IMR-90 (cell line): ENCODE data around the gene CLEC2B. TPM values are rescaled to one million over a fixed set of nuclear protein-coding genes. Genes with fewer than 3 reads are reported as not detected.

Experiments used
- ATAC-seq: fragments of 200-7000 bp; cut with Tn5 transposase; 2 replicates; pipeline ENCODE4 v1.9.1; 2020; ENCODE audit warnings: low read depth, mild to moderate bottlenecking, moderate library complexity
- BruUV-seq: library from RNA; stranded (reverse); fragments of 400-500 nt; replicated peaks from 2 replicates; lab custom pipeline; 2021; lab: Mats Ljungman, UMichigan
- CTCF ChIA-PET: fragments of 300-600 bp; formaldehyde crosslinking; extraction: SDS; loops from one replicate; lab custom pipeline; 2021; ENCODE audit warnings: antibody characterized with exemption; lab: Yijun Ruan, JAX
- POLR2A ChIA-PET: fragments of 300-600 bp; sonication (Branson Sonifier 250); formaldehyde crosslinking; loops from one replicate; lab custom pipeline; 2022; ENCODE audit warnings: antibody characterized with exemption; ENCODE audit not compliant: unreplicated experiment; lab: Charles Lee
- DNase-seq: peaks from one replicate; pipeline ENCODE4 v3.0.0; 2013
- H2AFZ ChIP-seq: replicated peaks from 2 replicates; pipeline ENCODE3; 2013; ENCODE audit warnings: low read length, mild to moderate bottlenecking; ENCODE audit not compliant: poor library complexity
- H2AK5ac ChIP-seq: 2 replicates; pipeline ENCODE4 v1.6.1; 2013; ENCODE audit warnings: low read depth, low read length, inconsistent platforms
- H2AK9ac ChIP-seq: replicated peaks from 2 replicates; pipeline ENCODE3; 2013; ENCODE audit warnings: mild to moderate bottlenecking, low read depth, low read length, moderate library complexity; ENCODE audit not compliant: poor library complexity
- H2BK120ac ChIP-seq: 2 replicates; pipeline ENCODE4 v1.6.1; 2013; ENCODE audit warnings: low read depth, low read length, inconsistent platforms
- H2BK15ac ChIP-seq: 3 replicates; pipeline ENCODE4 v1.6.1; 2013; ENCODE audit warnings: low read depth, low read length, inconsistent platforms
- H2BK20ac ChIP-seq: 2 replicates; pipeline ENCODE4 v1.6.1; 2013; ENCODE audit warnings: low read depth, mild to moderate bottlenecking, inconsistent platforms, low read length, moderate library complexity
- H2BK5ac ChIP-seq: 2 replicates; pipeline ENCODE4 v1.6.1; 2013; ENCODE audit warnings: mild to moderate bottlenecking, low read depth, low read length, inconsistent platforms; ENCODE audit not compliant: poor library complexity, severe bottlenecking
- H3K14ac ChIP-seq: replicated peaks from 2 replicates; pipeline ENCODE4 v1.6.1; 2013; ENCODE audit warnings: low read depth, low read length, inconsistent platforms
- H3K18ac ChIP-seq: 2 replicates; pipeline ENCODE4 v1.6.1; 2013; ENCODE audit warnings: low read depth, low read length, control low read depth
- H3K23ac ChIP-seq: 2 replicates; pipeline ENCODE4 v1.6.1; 2013; ENCODE audit warnings: low read depth, low read length, inconsistent platforms
- H3K27ac ChIP-seq: 2 replicates; pipeline ENCODE4 v1.5.1; 2013; ENCODE audit warnings: mild to moderate bottlenecking, control low read depth, low read length; ENCODE audit not compliant: insufficient read depth
- H3K27me3 ChIP-seq: 2 replicates; pipeline ENCODE4 v1.6.1; 2013; ENCODE audit warnings: low read length; ENCODE audit not compliant: control insufficient read depth, insufficient read depth
- H3K36me3 ChIP-seq: 2 replicates; pipeline ENCODE4 v1.6.1; 2013; ENCODE audit warnings: low read length, mixed read lengths; ENCODE audit not compliant: control insufficient read depth, insufficient read depth
- H3K4ac ChIP-seq: 2 replicates; pipeline ENCODE4 v1.6.1; 2013; ENCODE audit warnings: low read depth, low read length, inconsistent platforms
- H3K4me1 ChIP-seq: 2 replicates; pipeline ENCODE4 v1.6.1; 2013; ENCODE audit warnings: low read length, mixed read lengths; ENCODE audit not compliant: control insufficient read depth, insufficient read depth
- H3K4me2 ChIP-seq: 2 replicates; pipeline ENCODE4 v1.6.1; 2013; ENCODE audit warnings: low read depth, mild to moderate bottlenecking, control low read depth, low read length, moderate library complexity
- H3K4me3 ChIP-seq: 2 replicates; pipeline ENCODE4 v1.5.1; 2013; ENCODE audit warnings: low read depth, mild to moderate bottlenecking, control low read depth, low read length, moderate library complexity; ENCODE audit not compliant: insufficient read depth
- H3K56ac ChIP-seq: 2 replicates; pipeline ENCODE4 v1.6.1; 2013; ENCODE audit warnings: low read length, inconsistent platforms; ENCODE audit not compliant: insufficient read depth; ENCODE audit errors: extremely low read depth
- H3K79me1 ChIP-seq, 2 experiments: 2 replicates each; pipeline ENCODE4 v1.6.1; 2013; ENCODE audit warnings: low read length in 2 of 2, inconsistent platforms in 1 of 2, low read depth in 1 of 2
- H3K9ac ChIP-seq: 2 replicates; pipeline ENCODE4 v1.6.1; 2013; ENCODE audit warnings: low read depth, low read length, control low read depth
- H3K9me1 ChIP-seq: 2 replicates; pipeline ENCODE4 v1.6.1; 2013; ENCODE audit warnings: low read length, inconsistent platforms; ENCODE audit not compliant: insufficient read depth
- H3K9me3 ChIP-seq: 2 replicates; pipeline ENCODE4 v1.6.1; 2013; ENCODE audit warnings: low read length; ENCODE audit not compliant: control insufficient read depth, insufficient read depth
- H4K20me1 ChIP-seq: 2 replicates; pipeline ENCODE4 v1.6.1; 2013; ENCODE audit warnings: low read length, inconsistent platforms; ENCODE audit not compliant: insufficient read depth
- H4K5ac ChIP-seq: 2 replicates; pipeline ENCODE4 v1.6.1; 2013; ENCODE audit warnings: mild to moderate bottlenecking, low read depth, low read length, control low read depth
- H4K8ac ChIP-seq, 2 experiments: 2 replicates each; pipeline ENCODE4 v1.6.1; 2013; ENCODE audit warnings: low read depth in 2 of 2, low read length in 2 of 2, control low read depth in 1 of 2, inconsistent platforms in 1 of 2
- H4K91ac ChIP-seq: 2 replicates; pipeline ENCODE4 v1.6.1; 2013; ENCODE audit warnings: low read depth, low read length, inconsistent platforms; ENCODE audit not compliant: insufficient read depth
- CEBPB ChIP-seq: IDR thresholded peaks from 2 replicates; pipeline ENCODE4 v1.6.1; 2012; ENCODE audit warnings: low read depth, low read length, improper control_type of control experiment
- CHD1 ChIP-seq: IDR thresholded peaks from 2 replicates; pipeline ENCODE4 v1.6.1; 2012; ENCODE audit warnings: low read depth, low read length, improper control_type of control experiment
- RCOR1 ChIP-seq: IDR thresholded peaks from 2 replicates; pipeline ENCODE4 v1.6.1; 2012; ENCODE audit warnings: mild to moderate bottlenecking, low read length, improper control_type of control experiment; ENCODE audit not compliant: insufficient replicate concordance
- WGBS, 2 experiments: methylation state at CpG; one replicate each; pipeline versions ENCODE4 v1.1.5 to v1.1.7; 2013; ENCODE audit warnings: missing lambda C conversion rate in 2 of 2; ENCODE audit not compliant: insufficient read length in 1 of 2; ENCODE audit errors: extremely low coverage in 2 of 2; 5-methylcytosine and 5-hydroxymethylcytosine counted together
- dilution Hi-C: fragments of 300-500 bp; cut with HindIII; formaldehyde crosslinking; loops from one replicate; pipeline ENCODE4 v1.14.3; 2018; ENCODE audit warnings: low sequenced_read_pairs; ENCODE audit not compliant: unreplicated experiment
- in situ Hi-C: fragments of 300-500 bp; cut with MboI; formaldehyde crosslinking; loops from 3 replicates; pipeline ENCODE4 v1.14.3; 2019; ENCODE audit warnings: low sequenced_read_pairs, inconsistent platforms, mixed read lengths
- intact Hi-C: fragments of 100-400 bp; cut with micrococcal nuclease; formaldehyde crosslinking; loops from 2 replicates; pipeline ENCODE4 v1.10.0; 2022
- polyA plus RNA-seq, 3 experiments: library from polyadenylated mRNA; depleted of rRNA; stranded (reverse); fragments of >200 nt; gene quantifications; 2 replicates each; pipeline ENCODE4 v1.2.3, GENCODE V29; 2012; ENCODE audit warnings: low replicate concordance in 1 of 3
- total RNA-seq: library from RNA; depleted of rRNA; stranded (reverse); fragments of >200 nt; gene quantifications from 2 replicates; pipeline ENCODE4 v1.2.3, GENCODE V29; 2012

CLEC2B gene
- total and polyA plus RNA-seq, 2 of the 4 experiments (the other 2 are of a cell fraction), result 0.18 to 0.31 TPM

- Histone ChIP-seq H2BK20ac (no peak overlapping the region), H3K79me1 (no peaks in the 10 kb centered on the region), H3K9me1 (no peaks in the 10 kb centered on the region), H2AK9ac (no peak overlapping the region), H3K4me2 (no peak overlapping the region), H3K14ac (no peak overlapping the region), H3K18ac (no peak overlapping the region), H4K5ac (no peak overlapping the region), H3K4me3 (no peak overlapping the region), H3K4ac (no peak overlapping the region), H2BK15ac (no peak overlapping the region), H3K23ac (no peak overlapping the region), H3K9me3 (no peaks in the 10 kb centered on the region), H3K4me1 (no peaks in the 10 kb centered on the region), H2AK5ac (no peak overlapping the region), H3K36me3 (no peaks in the 10 kb centered on the region), H4K8ac (no peak overlapping the region), H2BK5ac (no peak overlapping the region), H4K91ac (no peak overlapping the region), H3K9ac (no peak overlapping the region), H3K56ac (no peak overlapping the region), H4K20me1 (no peaks in the 10 kb centered on the region), H3K27me3 (no peaks in the 10 kb centered on the region; the same call in 1 of the 2 replicates), H2AFZ (no peak overlapping the region), H2BK120ac (no peak overlapping the region), H3K27ac (no peak overlapping the region)
- WGBS, 2 experiments, result 100% methylated on average over 1 of the region's 5 CpGs; no CpG with 5 or more reads in 1 of the 2 experiments
- intact Hi-C loops, result no loop called here
- CTCF ChIA-PET, result interaction anchor here (0.6 kb wide), 2 partner anchors 37 to 41 kb away, joined by 3 to 4 read pairs; no protein-coding TSS in a partner anchor
- dilution Hi-C loops, result no loop called here
- POLR2A ChIA-PET, result no interaction called here
- in situ Hi-C loops, result no loop called here
- ATAC-seq (no peak), DNase-seq (no peak)
- BruUV-seq, result no TSS peak
- TF ChIP-seq RCOR1 (no peak), CEBPB (peak; percentile 68), CHD1 (no peak)
These were observed 18.1 kb downstream of the CLEC2B start for GRCh38 chr12:9851050-9851449.
